HEK293 (cell line): ENCODE results near the gene GCAT.
A peak's percentile ranks its signal among the peaks of the same experiment; 100 is the strongest.

Experiments
- CTCF ChIA-PET: fragments of 350-600 bp; formaldehyde crosslinking; extraction: SDS; loops from one replicate; lab custom pipeline; 2021; ENCODE audit warnings: antibody characterized with exemption; lab: Yijun Ruan, JAX
- POLR2A ChIA-PET: fragments of 300-600 bp; formaldehyde crosslinking; extraction: SDS; loops from one replicate; lab custom pipeline; 2020; ENCODE audit warnings: antibody characterized with exemption, inconsistent platforms; lab: Yijun Ruan, JAX
- H3K27ac ChIP-seq: fragments of 200-500 bp; sonication (Bioruptor generic); 2 replicates; pipeline ENCODE4 v1.5.1; 2014; ENCODE audit warnings: low read depth, low read length, control low read depth, inconsistent platforms; ENCODE audit errors: extremely low read depth
- H3K36me3 ChIP-seq, 2 experiments: fragments of 200-500 bp in 1 of 2; sonication (Bioruptor generic) in 1 of 2; 1 replicate in 1 of 2; 2 replicates in 1 of 2; pipeline ENCODE4 v1.5.1; 2014 to 2017; ENCODE audit warnings: inconsistent platforms in 2 of 2, low read length in 2 of 2; ENCODE audit not compliant: control insufficient read depth in 2 of 2, insufficient read depth in 1 of 2
- H3K4me1 ChIP-seq: fragments of 200-500 bp; sonication (Bioruptor generic); 2 replicates; pipeline ENCODE4 v1.5.1; 2014; ENCODE audit warnings: mild to moderate bottlenecking, low read length, inconsistent platforms; ENCODE audit not compliant: control insufficient read depth, insufficient read depth
- H3K4me3 ChIP-seq: 2 replicates; pipeline ENCODE4 v1.5.1; 2011; ENCODE audit warnings: low read depth, mild to moderate bottlenecking, control low read depth, low read length, moderate library complexity
- H3K9me3 ChIP-seq: fragments of 200-500 bp; sonication (Bioruptor generic); 2 replicates; pipeline ENCODE4 v1.5.1; 2014; ENCODE audit warnings: low read depth, low read length, inconsistent platforms; ENCODE audit not compliant: control insufficient read depth, insufficient read depth
- HOXA7 ChIP-seq: sonication (generic); formaldehyde crosslinking; IDR thresholded peaks from 2 replicates; pipeline ENCODE4 v1.8.1; 2022; ENCODE audit warnings: missing genetic modification reagents, borderline replicate concordance
- KLF1 ChIP-seq: fragments of 450-650 bp; formaldehyde crosslinking; IDR thresholded peaks from 2 replicates; pipeline ENCODE4 v1.5.1; 2016; ENCODE audit warnings: missing biosample characterization, missing genetic modification characterization
- MZF1 ChIP-seq: fragments of 450-650 bp; formaldehyde crosslinking; IDR thresholded peaks from 2 replicates; pipeline ENCODE4 v1.5.1; 2017; ENCODE audit warnings: missing biosample characterization, missing genetic modification characterization, borderline replicate concordance
- OSR2 ChIP-seq: fragments of 450-650 bp; formaldehyde crosslinking; IDR thresholded peaks from 2 replicates; pipeline ENCODE4 v1.5.1; 2016; ENCODE audit warnings: missing biosample characterization, missing genetic modification characterization
- PRDM1 ChIP-seq: fragments of 450-650 bp; formaldehyde crosslinking; IDR thresholded peaks from 2 replicates; pipeline ENCODE4; 2016; ENCODE audit warnings: missing biosample characterization, missing genetic modification characterization
- SCRT1 ChIP-seq: fragments of 450-650 bp; formaldehyde crosslinking; IDR thresholded peaks from 2 replicates; pipeline ENCODE4 v1.5.1; 2016; ENCODE audit warnings: missing biosample characterization, missing genetic modification characterization, borderline replicate concordance
- SCRT2 ChIP-seq: fragments of 450-650 bp; formaldehyde crosslinking; IDR thresholded peaks from 2 replicates; pipeline ENCODE4 v1.5.1; 2016; ENCODE audit warnings: missing biosample characterization, missing genetic modification characterization
- TCF7L2 ChIP-seq: IDR thresholded peaks from 2 replicates; pipeline ENCODE4 v1.6.1; 2011; ENCODE audit warnings: low read depth, mild to moderate bottlenecking, inconsistent platforms, low read length, moderate library complexity, borderline replicate concordance
- WT1 ChIP-seq: fragments of 450-650 bp; formaldehyde crosslinking; IDR thresholded peaks from 2 replicates; pipeline ENCODE4 v1.5.1; 2016; ENCODE audit warnings: missing biosample characterization, missing genetic modification characterization
- YY1 ChIP-seq: fragments of 450-650 bp; formaldehyde crosslinking; IDR thresholded peaks from 2 replicates; pipeline ENCODE4 v1.5.1; 2018; ENCODE audit warnings: missing biosample characterization, missing genetic modification characterization
- ZBTB48 ChIP-seq: fragments of 450-650 bp; formaldehyde crosslinking; IDR thresholded peaks from 2 replicates; pipeline ENCODE4 v1.5.1; 2016; ENCODE audit warnings: missing biosample characterization, missing genetic modification characterization
- ZNF184 ChIP-seq: fragments of 450-650 bp; IDR thresholded peaks from 2 replicates; pipeline ENCODE4 v1.5.1; 2018; ENCODE audit warnings: missing biosample characterization, mild to moderate bottlenecking, missing genetic modification characterization
- ZNF266 ChIP-seq: fragments of 450-650 bp; formaldehyde crosslinking; IDR thresholded peaks from 2 replicates; pipeline ENCODE4 v1.5.1; 2016; ENCODE audit warnings: missing biosample characterization, missing genetic modification characterization, low read depth
- ZNF398 ChIP-seq: fragments of 450-650 bp; formaldehyde crosslinking; IDR thresholded peaks from 2 replicates; pipeline ENCODE4 v1.5.1; 2017; ENCODE audit warnings: missing biosample characterization, missing genetic modification characterization
- ZNF558 ChIP-seq: fragments of 450-650 bp; formaldehyde crosslinking; IDR thresholded peaks from 2 replicates; pipeline ENCODE4 v1.5.1; 2016; ENCODE audit warnings: missing biosample characterization, missing genetic modification characterization
- ZNF626 ChIP-seq: fragments of 450-650 bp; sonication (Bioruptor Pico); formaldehyde crosslinking; IDR thresholded peaks from 2 replicates; pipeline ENCODE4 v1.5.1; 2018; ENCODE audit warnings: missing biosample characterization, missing genetic modification characterization, inconsistent platforms
- ZNF704 ChIP-seq: fragments of 450-650 bp; formaldehyde crosslinking; IDR thresholded peaks from 2 replicates; pipeline ENCODE4 v1.5.1; 2016; ENCODE audit warnings: missing biosample characterization, missing genetic modification characterization
- ZNF843 ChIP-seq: fragments of 450-650 bp; formaldehyde crosslinking; IDR thresholded peaks from 2 replicates; pipeline ENCODE4 v1.5.1; 2016; ENCODE audit warnings: missing biosample characterization, missing genetic modification characterization
- TF ChIP-seq, protein P1 (sequence below): fragments of 450-650 bp; formaldehyde crosslinking; IDR thresholded peaks from 2 replicates; pipeline ENCODE4 v1.5.1; 2017; ENCODE audit warnings: missing biosample characterization, missing genetic modification characterization

GCAT gene

DNA sequence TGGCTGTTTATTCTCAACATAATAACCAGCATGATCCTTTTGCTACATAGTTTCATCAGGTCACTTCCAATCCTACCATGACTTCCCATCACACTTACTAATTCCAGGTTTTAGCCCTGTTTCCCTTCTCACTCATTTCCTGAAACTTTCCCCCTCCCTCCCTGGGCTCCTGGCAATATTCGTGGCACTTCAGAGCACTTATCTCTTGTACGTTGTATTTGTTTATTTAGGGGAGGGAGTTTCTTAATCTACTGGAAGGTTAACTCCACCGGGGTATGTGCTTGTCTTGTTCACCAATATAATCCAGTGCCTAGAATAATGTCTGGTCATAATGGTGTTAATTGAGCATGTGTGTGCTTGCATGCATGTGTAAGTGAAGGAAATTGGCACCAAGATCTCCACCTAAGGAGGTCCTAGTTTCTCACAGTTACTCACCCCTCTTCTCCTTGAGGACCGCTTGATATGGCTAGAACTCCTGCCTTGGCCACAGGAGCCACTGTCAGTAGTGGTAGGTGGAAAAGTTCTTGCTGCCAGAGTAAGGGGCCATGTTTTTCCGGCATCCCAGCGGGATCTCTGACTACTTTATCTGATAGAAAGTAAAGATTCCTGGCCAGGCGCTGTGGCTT is 53.2 kb downstream of the GCAT start:
- Histone ChIP-seq H3K9me3 (no peaks in the 10 kb centered on the region), H3K27ac (no peak overlapping the region), H3K4me1 (peaks cover 4% of the 10 kb centered on the region; the same call in 1 of the 2 replicates), H3K4me3 (no peak overlapping the region), H3K36me3 (peaks cover 83 to 96% of the 10 kb centered on the region in 2 experiments)
- TF ChIP-seq ZNF184 = no peak
- TF ChIP-seq KLF1 (tag by site-specific recombination) = peak; percentile 45; the same call in 1 of the 2 replicates
- TF ChIP-seq ZNF626 (tag by site-specific recombination) = no peak
- no peak for TF ChIP-seq HOXA7 (CRISPR knock-in tag)
- peak; percentile 33; the same call in 1 of the 2 replicates for TF ChIP-seq WT1 (tag by site-specific recombination)
- TF ChIP-seq ZNF843 (tag by site-specific recombination) = no peak
- no peak for TF ChIP-seq ZNF704 (tag by site-specific recombination)
- TF ChIP-seq ZNF266 = no peak
- no peak for TF ChIP-seq MZF1
- TF ChIP-seq PRDM1 = peak; percentile 67
- TF ChIP-seq YY1 (tag by site-specific recombination) = no peak
- TF ChIP-seq, protein P1, sequence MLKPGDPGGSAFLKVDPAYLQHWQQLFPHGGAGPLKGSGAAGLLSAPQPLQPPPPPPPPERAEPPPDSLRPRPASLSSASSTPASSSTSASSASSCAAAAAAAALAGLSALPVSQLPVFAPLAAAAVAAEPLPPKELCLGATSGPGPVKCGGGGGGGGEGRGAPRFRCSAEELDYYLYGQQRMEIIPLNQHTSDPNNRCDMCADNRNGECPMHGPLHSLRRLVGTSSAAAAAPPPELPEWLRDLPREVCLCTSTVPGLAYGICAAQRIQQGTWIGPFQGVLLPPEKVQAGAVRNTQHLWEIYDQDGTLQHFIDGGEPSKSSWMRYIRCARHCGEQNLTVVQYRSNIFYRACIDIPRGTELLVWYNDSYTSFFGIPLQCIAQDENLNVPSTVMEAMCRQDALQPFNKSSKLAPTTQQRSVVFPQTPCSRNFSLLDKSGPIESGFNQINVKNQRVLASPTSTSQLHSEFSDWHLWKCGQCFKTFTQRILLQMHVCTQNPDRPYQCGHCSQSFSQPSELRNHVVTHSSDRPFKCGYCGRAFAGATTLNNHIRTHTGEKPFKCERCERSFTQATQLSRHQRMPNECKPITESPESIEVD = 0 out of 2 replicates have a peak, but pooled peaks have one; percentile 23
- TF ChIP-seq TCF7L2 = no peak
- TF ChIP-seq OSR2 = peak; percentile 58; the same call in 1 of the 2 replicates
- peak; percentile 41; the same call in 1 of the 2 replicates for TF ChIP-seq ZNF398
- TF ChIP-seq SCRT1 (tag by site-specific recombination) = no peak
- CTCF ChIA-PET = interaction anchor here (0.6 to 11.2 kb wide), 5 partner anchors 8 to 81 kb away, joined by 3 to 208 read pairs (median 4); no protein-coding TSS in a partner anchor
- POLR2A ChIA-PET = interaction anchor here (0.9 to 1.8 kb wide), 4 partner anchors 11 to 302 kb away, joined by 3 to 7 read pairs (median 4); partner anchors contain the start of gene ANKRD54

DNA sequence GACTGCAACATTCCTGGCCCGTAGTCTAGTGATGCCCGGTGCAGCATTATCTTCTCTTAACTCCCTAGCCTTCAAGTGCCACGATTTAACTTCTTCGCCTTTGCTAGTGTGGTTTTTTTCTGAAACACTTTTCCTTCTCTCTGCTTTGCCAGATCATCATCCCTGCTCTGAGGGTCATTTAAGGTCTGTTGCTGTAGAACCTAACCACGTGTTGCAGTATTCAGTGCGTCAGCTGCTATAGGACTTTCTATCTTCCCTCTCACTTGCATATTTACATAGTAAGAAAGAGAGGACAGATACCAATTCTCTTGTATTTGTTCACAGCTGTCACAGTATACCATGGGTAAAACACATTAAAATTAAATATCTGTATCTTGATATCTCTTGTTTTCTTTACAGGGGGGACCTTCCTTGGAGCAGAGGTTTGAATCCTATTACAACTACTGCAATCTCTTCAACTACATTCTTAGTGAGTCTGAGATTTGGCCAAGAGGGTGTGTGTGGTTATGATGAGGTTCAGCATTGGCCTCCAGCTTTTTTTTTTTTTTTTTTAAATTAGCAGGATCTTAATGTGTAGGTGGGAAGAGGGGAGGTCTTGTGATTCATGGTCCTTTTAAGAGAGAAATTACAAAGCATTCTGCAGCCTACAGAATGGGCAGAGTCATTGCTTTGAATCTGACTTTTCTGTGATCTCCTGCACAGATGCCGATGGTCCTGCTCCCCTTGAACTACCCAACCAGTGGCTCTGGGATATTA is 55.0 kb downstream of the GCAT start:
- peaks cover 83 to 92% of the 10 kb centered on the region in 2 experiments for H3K36me3 ChIP-seq
- H3K27ac ChIP-seq = peak overlapping the region; percentile 39
- CTCF ChIA-PET = interaction anchor here (0.5 to 11.2 kb wide), 55 partner anchors 7 to 1005 kb away, joined by 3 to 208 read pairs (median 4); partner anchors contain the start of genes ANKRD54, C22orf23, GALR3 and GCAT
- H3K4me3 ChIP-seq = no peak overlapping the region
- POLR2A ChIA-PET = interaction anchor here (0.6 to 2.4 kb wide), 11 partner anchors 10 to 424 kb away, joined by 3 to 23 read pairs (median 4); partner anchors contain the start of genes ANKRD54, EIF3L, GCAT and MICALL1
- H3K4me1 ChIP-seq = peaks cover 4% of the 10 kb centered on the region; the same call in 1 of the 2 replicates
- TF ChIP-seq ZNF558 (no peak), ZBTB48 (no peak), SCRT2 (tag by site-specific recombination) (peak; percentile 90), SCRT1 (tag by site-specific recombination) (peak; percentile 78; the same call in 1 of the 2 replicates), PRDM1 (peak; percentile 89)
- TF ChIP-seq, all 188 proteins: peak for 3
- no peaks in the 10 kb centered on the region for H3K9me3 ChIP-seq
